GM19193 (cell line): ENCODE results near the gene MSANTD7.

Source experiments
- POLR2A ChIP-seq: IDR thresholded peaks from 4 replicates; pipeline ENCODE4 v1.6.1; 2011; ENCODE audit not compliant: insufficient read depth, insufficient read length; ENCODE audit errors: extremely low read depth

MSANTD7 gene

DNA sequence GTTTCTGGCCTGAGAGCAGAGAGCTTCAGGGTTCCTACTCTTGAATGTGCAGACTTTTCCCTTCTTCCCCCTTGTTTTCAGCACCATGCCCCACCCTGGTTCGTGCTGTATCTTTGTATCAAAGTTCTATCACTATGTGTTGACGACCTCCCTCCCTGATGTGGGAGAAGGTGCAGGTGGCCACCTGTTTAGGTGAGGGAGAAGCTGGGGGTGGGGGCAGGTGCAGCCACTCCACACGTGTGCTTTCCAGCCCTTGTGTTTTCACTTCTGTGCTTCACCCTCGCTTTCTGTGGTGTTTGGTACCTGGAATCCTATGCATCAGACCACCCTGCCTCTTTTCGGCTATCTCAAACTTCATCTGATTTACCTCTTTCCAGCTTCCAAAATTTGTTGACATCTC is 20.9 kb downstream of the MSANTD7 start:
- no peak for TF ChIP-seq POLR2A

GRCh38 chr10:14859775-14860174 is 21.7 kb downstream of the MSANTD7 start:
- no peak for TF ChIP-seq POLR2A

GRCh38 chr10:14860791-14861190 is 22.7 kb downstream of the MSANTD7 start:
- no peak for TF ChIP-seq POLR2A

GRCh38 chr10:14873090-14873760 is 35.1 kb downstream of the MSANTD7 start:
- no peak for TF ChIP-seq POLR2A

GRCh38 chr10:14875941-14876340 is 37.8 kb downstream of the MSANTD7 start:
- no peak for TF ChIP-seq POLR2A

- no peak for TF ChIP-seq POLR2A
These were observed 38.7 kb downstream of the MSANTD7 start for GRCh38 chr10:14876764-14877163.

- peak; percentile 81 for TF ChIP-seq POLR2A
These were observed 40.4 kb downstream of the MSANTD7 start, which contains the start of gene SUV39H2 for GRCh38 chr10:14878266-14879123. TSS of gene SUV39H2 (plus strand) at chr10:14878866. CDS start at chr10:14878889, 23 bp downstream.

DNA sequence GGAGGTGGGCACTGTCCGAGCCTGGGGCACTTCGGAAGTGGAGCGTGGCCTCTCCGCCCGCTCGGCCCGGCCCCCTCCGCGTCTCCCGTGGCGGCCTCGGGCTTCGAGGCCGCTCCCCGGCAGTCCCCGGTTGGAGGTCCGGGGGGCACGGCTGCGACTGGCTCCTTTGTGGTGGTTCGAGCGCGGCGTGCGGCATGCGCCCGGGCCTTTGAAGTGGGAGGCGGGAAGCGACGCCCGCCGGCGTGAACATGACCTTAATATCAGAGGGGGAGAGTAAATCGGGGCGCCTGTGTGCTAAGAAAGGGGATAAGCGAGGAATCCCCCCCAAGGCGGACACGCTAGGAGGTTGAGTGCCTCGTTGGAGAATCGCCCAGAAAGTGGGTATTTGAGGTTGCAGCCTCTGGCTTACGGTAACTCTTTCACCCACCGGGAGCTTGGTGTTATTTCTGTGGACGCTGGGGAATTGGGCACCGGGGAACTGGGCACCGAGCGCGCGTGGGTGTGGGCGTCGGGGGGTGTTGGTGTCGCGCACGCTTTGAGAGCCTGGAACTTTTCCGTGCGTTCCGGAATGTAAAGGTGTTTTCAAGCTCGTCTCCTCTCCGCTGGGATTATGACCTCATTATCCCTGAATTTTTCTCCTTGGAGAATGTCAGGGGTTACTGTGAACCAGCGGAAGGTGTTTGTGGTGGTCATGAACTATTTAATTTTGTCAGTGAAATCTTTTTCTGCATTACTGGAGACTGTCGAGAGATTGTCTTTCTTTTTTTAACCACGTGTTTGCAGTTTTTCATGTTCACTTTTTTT is 41.2 kb downstream of the MSANTD7 start:
- no peak for TF ChIP-seq POLR2A

- TF ChIP-seq POLR2A = no peak
These were observed 41.8 kb downstream of the MSANTD7 start for GRCh38 chr10:14879928-14880193.

DNA sequence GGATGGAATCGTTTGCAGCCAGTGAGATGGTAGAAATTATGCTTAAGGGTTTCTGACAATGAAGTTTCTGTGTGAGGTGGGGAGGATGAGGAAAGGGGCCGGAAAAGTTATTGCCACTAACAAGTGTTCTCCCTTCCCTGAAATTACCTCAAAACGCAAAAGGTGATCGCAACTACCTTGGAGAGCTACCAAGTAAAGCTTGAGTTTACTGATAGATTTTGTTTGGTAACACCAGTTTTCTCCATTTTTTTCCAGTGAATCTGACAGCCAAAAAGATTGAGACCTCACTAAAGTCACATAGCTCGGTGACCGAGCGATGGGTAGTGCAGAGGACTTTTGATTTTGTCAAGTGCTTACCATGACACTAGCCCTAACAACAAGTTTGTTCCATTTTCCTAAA is 42.1 kb downstream of the MSANTD7 start:
- no peak for TF ChIP-seq POLR2A

DNA sequence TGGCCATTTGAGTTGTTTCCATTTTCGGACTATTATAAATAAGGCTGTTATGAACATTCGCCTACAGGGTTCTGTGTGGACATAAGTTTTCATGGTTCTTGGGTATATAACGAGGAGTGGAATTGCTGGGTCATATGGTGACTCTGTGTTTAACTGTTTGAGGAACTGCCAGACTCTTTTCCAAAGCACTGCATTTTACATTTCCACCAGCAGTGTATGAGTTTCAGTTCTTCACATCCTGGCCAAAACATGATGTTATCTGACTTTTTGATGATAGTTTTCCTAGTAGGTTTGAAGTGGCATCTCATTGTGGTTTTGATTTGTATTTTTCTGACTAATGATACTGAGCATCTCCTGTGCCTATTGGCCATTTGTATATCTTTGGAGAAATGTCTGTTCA is 46.0 kb downstream of the MSANTD7 start:
- TF ChIP-seq POLR2A = no peak
